GDM1 (cell line): ENCODE results near the gene GPT2.

Experiments
- DNase-seq: peaks from one replicate; lab custom pipeline; 2025; lab: John Stamatoyannopoulos, UW

The GPT2 gene

DNA sequence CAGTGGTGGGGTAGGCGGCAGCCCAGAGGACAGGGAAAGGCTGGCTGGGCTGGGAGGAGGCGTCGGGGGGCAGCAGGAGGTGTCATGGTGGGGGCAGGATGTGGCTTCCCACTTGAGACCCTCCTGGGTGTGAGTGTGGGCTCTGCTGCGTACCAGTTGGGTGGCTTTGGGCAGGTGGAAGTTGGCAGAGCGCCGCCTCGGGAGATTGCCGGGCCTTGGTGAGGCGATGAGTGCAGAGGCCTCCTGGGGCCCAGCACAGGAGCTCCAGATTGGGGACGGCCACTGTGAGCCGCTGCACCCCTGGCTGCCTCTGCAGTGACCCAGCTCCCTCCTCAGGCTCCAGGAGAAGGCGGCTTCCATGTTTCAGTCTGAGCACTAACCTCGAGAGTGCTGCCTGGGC lies 13.8 kb downstream of the GPT2 start:
- DNase-seq: no peak

GRCh38 chr16:46899443-46900143 lies 15.4 kb downstream of the GPT2 start:
- no peak for DNase-seq

DNA sequence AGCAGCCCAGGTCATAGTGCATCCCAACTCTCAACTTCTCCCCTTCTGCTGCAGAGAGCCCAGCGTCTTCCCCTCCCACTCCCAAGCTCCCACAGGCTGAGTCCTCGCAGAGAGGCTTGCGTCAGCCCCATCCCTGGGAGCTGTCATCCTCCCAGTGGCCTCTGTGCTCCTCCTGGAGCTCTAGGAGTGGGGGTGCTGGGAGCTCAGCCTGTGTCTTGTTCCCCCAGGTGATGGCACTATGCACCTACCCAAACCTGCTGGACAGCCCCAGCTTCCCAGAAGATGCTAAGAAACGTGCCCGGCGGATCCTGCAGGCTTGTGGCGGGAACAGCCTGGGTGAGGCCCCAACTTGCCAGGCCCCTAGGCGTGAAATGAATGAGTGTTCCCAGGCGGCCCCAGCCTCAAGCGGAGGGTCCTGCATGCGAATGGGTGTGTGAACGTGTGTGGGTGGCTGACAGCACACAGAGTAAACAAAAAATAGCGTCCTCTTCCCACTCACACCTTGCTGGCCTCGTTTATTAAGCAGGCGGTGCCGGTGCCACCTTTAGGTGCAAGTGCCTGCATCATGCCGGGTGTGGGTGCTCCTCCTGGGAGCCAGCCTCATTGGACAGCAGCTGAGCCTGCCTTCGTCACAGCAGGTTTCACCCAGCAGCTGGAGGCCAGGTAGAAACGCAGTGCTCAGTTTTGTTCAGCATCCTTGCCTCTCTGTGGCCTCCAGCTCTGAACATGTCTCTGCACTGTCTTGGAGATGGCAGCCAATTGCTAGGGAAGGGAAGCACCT lies 16.5 kb downstream of the GPT2 start:
- DNase-seq: no peak

GRCh38 chr16:46901709-46902108 lies 17.5 kb downstream of the GPT2 start:
- no peak for DNase-seq

GRCh38 chr16:46903255-46903905 lies 19.2 kb downstream of the GPT2 start:
- no peak for DNase-seq

GRCh38 chr16:46904471-46904870 lies 20.3 kb downstream of the GPT2 start:
- DNase-seq: no peak

DNA sequence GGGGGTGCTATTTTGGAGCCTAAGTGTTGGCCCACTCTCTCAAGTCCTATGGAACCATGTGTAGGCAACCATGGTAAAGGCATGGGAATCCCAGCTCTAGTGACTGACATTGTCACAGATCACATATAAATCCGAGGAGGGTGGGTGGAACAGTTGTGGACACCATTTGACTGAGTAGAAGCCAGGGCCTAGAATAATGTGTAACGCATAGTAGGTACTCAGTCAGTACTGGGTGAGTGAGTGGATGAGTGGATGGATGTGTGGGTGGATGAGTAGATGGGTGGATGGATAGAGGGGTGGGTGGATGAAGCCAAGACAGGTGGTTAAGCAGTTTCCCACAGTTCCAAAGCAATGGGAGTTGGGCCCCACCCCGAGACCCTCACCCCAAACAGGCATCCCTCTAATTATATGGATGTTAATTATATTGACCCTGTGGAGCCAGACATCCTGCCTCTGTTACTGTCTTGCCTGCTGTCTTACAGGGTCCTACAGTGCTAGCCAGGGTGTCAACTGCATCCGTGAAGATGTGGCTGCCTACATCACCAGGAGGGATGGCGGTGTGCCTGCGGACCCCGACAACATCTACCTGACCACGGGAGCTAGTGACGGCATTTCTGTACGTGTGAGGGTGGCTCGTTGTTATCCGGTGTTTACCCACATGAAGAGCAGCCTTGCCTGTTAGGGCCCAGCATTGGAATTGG lies 22.3 kb downstream of the GPT2 start:
- no peak for DNase-seq

DNA sequence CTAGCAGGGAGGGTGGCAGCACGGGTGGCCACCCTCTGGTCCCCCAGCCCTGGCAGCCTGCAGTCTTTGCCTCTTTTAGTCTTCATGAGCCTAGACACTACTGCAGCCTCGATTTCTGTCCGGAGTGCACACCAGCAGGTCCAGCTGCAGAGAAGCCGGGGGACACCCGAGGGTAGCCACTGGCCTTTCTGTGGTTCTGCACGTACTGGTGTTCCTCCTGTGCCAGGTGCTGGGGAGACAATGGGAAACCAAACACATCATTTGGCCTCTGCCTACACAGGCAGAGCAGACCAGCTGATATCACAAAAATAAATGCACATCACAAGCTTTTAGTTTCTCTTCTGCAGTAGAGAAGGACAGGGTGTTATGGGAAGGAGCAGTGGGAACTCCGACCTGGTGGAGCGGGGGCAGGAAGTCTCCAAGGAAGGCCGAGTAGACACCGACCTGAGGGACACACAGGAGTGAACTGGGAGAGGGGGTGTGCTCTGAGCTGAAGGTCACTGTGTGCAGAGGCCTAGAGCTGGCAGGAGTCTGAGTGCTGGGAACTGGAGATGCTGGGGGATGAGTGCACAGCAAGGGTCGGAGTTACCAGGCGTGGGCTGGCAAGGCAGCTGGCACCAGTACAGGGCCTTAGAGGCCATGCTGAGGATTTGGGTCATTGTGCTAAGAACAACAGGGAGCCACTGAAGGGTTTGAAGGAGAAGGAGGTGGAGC lies 23.1 kb downstream of the GPT2 start:
- DNase-seq: no peak

DNA sequence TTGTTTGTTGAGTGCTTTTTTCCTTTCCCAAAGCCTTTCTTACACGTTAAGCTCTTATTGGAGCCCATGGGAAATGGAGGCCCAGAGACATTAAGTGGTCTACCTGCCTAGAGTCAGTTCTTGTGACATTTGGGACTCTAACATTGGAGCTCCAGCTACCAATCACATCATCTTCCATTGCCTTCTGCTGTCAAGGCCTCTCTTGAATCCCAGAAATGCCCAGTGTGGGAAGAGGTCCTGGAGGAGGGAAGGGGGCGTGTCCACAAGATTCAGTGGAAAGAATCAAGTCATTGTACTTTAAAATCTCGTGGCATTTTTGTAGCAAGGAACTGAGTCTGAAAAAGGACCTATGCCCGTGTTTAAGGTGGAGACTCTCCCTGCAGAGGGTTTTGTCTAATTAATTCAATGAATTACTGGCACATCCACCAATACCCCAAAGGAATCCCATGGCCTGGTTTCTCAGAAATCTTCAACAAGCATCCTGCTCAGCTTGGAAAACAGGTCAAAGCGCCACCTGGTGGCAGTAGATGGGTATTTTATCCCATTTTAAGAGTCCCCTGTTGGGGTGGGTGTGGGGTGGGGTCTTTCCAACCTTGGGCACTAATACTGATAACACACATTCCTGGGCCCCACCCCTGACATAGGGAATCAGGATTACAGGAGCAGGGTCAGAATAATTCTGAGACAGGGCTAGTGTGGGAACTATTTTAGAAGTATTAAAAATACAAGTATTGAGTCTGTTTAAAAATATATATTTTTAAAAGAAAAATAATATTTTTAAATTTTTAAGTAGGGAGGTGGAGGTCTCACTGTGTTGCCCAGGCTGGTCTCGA lies 24.6 kb downstream of the GPT2 start:
- peak; percentile 10 for DNase-seq

GRCh38 chr16:46911038-46911437 lies 26.9 kb downstream of the GPT2 start:
- DNase-seq: no peak

- DNase-seq: no peak
These were observed 27.5 kb downstream of the GPT2 start for GRCh38 chr16:46911650-46912049.

DNA sequence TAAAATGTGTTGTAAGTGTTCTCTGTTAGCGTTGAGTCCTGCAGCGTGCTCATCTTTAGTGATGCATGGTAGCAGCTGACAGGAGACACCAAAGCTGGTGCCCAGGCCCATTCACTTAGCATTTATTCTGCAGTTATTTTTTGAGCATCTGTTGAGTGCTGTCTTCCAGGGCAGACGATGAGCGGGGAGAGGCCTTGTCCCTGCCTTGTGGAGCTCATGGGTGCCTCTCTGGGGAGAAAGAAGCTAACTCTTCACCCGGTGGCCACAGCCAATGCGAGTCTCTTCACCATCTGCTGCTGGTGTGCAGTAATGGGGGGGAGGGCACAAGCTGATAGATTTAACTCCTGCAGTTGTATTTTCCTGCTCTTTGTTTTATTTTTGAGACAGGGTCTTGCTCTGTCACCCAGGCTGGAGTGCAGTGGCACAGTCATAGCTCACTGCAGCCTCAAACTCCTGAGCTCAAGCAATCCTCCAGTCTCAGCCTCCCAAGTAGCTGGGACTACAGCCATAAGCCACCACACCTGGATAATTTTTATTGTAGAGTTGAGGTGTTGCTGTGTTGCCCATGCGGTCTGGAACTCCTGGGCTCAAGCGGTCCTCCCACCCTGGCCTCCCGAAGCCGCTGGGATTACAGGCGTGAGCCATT lies 30.5 kb downstream of the GPT2 start:
- DNase-seq: no peak

DNA sequence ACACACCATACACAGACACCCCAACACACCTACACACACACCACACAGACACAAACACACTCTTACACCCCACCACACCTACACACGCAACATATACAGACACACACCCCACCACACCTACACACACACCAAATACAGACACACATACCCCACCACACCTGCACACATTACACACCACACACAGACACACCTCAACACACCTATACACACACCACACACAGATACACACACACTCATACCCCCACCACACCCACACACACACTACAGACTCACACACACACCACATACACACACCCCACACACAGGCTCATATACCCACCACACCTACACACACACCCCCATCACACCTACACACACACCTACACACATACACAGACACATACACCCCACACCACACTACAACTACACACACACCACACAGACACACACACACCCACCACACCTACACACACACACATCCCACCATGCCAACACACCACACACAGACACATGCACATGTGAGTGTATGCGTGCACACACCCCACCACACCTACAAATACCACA lies 31.4 kb downstream of the GPT2 start:
- DNase-seq: no peak

DNA sequence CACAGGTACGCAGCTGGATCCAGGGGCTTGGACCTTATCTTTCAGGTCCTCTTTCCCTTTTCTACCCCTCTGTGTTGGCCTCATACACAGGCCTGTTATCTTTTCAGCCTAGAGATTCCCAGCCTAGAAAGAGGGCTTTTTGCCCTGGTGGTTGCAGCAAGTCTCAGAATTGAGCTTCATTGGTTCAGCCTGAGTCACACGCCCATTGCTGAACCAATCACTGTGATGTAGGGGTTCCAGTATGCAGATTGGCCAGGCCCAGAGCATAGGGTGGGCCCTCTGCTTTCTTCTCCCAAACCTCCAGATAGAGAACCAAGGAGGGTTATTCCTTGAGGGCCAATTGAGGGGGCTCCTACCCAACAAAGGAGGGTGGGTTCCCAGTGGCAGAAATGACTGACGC lies 32.8 kb downstream of the GPT2 start:
- no peak for DNase-seq

DNA sequence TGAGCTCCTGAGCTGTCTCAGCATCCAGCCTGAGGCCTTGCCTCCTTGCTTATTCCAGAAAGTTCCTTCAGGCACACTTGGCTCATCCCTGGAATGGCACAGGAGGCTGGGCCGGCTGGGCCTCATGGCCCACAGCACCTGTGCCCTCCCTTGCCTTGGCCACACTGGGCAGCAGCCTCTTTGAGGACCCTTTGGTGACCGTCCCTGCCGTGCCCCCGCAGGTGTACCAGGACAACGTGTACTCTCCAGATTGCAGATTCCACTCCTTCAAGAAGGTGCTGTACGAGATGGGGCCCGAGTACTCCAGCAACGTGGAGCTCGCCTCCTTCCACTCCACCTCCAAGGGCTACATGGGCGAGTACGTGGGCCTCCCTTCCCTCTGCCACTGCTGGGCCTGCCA lies 34.2 kb downstream of the GPT2 start:
- no peak for DNase-seq

DNA sequence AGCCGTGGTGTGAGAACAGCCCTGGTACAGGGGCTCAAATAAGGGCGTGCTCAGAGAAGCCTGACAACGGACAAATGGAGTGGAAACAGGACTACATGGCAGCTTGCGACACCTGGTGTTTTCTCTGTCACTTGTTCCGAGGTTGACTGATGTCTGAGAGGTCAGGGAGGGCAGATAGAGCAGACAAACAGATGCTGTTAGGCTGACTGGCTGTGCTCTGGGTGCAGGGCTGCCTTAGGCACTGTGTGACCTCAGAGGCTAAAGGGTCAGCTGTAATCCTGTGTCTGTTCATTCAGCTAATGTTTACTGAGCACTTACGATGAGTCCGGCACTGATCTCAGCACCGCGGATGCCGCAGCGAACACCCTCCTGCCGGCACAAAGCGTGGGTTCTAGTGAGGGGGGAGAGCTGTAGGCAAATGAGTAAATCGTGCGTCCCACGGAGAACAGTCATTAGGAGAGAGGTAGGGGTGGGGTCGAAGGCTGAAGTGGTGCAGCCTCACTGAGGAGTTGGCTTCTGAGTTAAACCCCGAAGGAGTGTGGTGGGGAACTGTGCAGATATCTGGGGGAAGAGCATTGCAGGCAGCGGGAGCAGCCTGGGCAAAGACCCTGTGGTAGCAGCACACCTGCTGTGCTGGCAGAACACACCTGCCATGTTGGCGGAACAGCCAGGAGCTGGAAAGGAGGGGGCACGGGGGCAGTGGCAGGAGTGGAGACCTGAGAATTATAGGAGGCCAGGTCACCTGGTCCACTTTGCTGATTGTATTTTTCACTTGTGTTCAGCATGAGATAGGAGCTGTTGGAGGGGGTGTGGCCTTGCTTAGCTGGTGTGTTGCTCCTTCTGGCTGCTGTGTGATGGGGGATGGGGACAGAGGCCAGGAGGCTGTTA lies 35.0 kb downstream of the GPT2 start:
- no peak for DNase-seq

- no peak for DNase-seq
These were observed 36.4 kb downstream of the GPT2 start for GRCh38 chr16:46920402-46921068.

- DNase-seq: no peak
These were observed 38.1 kb downstream of the GPT2 start for GRCh38 chr16:46922239-46922638.
